ENCODE data around the gene MRGPRE. TPM values are rescaled to one million over a fixed set of nuclear protein-coding genes. Genes with fewer than 3 reads are reported as not detected.
"Not testable (repeated sequence)": the region's sequence is repeated elsewhere in the genome, so short reads cannot be mapped to it uniquely, and the experiment has no call there.

Gene MRGPRE
- 0.36 TPM for total RNA-seq
- long read RNA-seq: 0 reads

- DNase-seq: peak; percentile 62
- Histone ChIP-seq H3K27ac (replicated peaks) (no peak within 1 kb of the TSS), H3K27me3 (ENCODE audit: low read depth) (peaks cover 55% of the 10 kb centered on the region), H3K36me3 (no peaks in the 10 kb centered on the region), H3K9me3 (replicated peaks) (no peaks in the 10 kb centered on the region), H3K4me1 (peaks cover 10% of the 10 kb centered on the region), H3K4me3 (peak within 1 kb of the TSS; percentile 52)
- intact Hi-C loops (cut with micrococcal nuclease): no loop called here
- TF ChIP-seq CTCF (IDR thresholded peaks at IDR 0.05; ENCODE audit: borderline replicate concordance): no peak
Measured at GRCh38 chr11:3231851-3232744, at the start of gene MRGPRE. Gene MRGPRE, minus strand, starts transcription at chr11:3232417. Its CDS starts 3,618 bp downstream, at chr11:3228799.

DNA sequence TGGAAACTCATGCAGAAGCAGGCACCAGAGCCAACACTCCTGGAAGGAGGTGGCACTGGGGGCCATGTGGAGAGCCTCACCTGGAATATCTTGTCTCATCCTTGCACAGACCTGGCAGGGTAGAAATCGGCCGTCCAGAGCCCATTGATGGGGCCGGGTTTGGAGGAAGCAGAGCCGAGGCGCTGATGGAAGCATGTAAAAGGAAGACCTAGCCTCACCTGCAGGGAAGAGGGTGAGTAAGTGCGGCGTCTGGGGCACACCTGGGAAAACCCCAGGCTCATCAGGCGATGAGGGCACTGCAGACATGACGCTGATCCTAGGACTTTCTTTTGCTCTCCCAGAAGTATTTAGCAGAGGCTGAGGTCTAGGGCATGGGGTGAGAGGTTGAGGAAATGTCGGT is 48.9 kb upstream of the MRGPRE start:
- H3K36me3 ChIP-seq; H3K4me3 ChIP-seq; DNase-seq; H3K27me3 ChIP-seq (ENCODE audit: low read depth); intact Hi-C loops (cut with micrococcal nuclease); H3K4me1 ChIP-seq; H3K27ac ChIP-seq (replicated peaks); H3K9me3 ChIP-seq (replicated peaks): not testable (repeated sequence)

DNA sequence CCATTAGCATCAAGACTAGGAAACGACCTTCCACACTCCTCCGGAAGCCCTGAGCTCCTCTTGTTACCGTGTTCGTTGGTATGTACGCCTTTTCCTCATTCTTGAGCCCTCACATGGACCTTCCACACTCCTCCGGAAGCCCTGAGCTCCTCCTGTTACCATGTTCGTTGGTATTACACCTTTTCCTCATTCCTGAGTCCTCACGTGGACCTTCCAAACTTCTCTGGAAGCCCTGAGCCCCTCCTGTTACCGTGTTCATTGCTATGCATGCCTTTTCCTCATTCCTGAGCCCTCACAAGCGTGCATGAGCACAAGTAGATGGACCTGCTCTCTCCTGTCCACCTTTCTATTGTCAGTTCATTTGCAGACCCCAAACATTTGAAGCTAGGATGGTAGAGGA is 48.4 kb upstream of the MRGPRE start:
- H3K4me1 ChIP-seq; H3K36me3 ChIP-seq; intact Hi-C loops (cut with micrococcal nuclease); H3K27ac ChIP-seq (replicated peaks); H3K9me3 ChIP-seq (replicated peaks); H3K4me3 ChIP-seq; H3K27me3 ChIP-seq (ENCODE audit: low read depth); DNase-seq: not testable (repeated sequence)

GRCh38 chr11:3278922-3279321 is 46.7 kb upstream of the MRGPRE start:
- H3K4me3 ChIP-seq; H3K27ac ChIP-seq (replicated peaks); H3K36me3 ChIP-seq; intact Hi-C loops (cut with micrococcal nuclease); H3K4me1 ChIP-seq; H3K27me3 ChIP-seq (ENCODE audit: low read depth); H3K9me3 ChIP-seq (replicated peaks); DNase-seq: not testable (repeated sequence)

GRCh38 chr11:3273629-3274028 is 41.4 kb upstream of the MRGPRE start:
- H3K9me3 ChIP-seq (replicated peaks); H3K27ac ChIP-seq (replicated peaks); intact Hi-C loops (cut with micrococcal nuclease); H3K4me1 ChIP-seq; H3K27me3 ChIP-seq (ENCODE audit: low read depth); H3K4me3 ChIP-seq; H3K36me3 ChIP-seq; DNase-seq: not testable (repeated sequence)

DNA sequence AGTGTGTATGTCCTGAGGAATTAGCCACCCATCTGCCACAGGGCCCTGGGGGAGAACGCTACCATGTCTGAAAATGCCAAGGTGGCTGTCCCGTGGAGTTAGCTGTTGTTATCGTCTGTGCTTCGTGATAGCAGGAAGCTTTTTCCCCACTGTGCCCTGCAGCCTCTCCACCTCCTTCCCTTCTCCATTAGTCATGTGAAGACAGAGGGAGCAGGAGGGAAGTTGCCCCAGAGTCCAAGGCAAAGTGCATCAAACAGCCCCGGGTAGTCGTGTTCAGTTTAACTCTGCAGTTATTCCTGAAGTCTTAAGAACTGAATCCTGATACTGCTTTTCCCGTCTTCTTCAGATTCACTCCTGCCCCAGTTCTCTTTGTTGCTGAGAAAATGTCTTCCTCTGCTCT is 30.3 kb upstream of the MRGPRE start:
- H3K27me3 ChIP-seq (ENCODE audit: low read depth); H3K4me3 ChIP-seq; H3K4me1 ChIP-seq; DNase-seq; H3K36me3 ChIP-seq; H3K9me3 ChIP-seq (replicated peaks); intact Hi-C loops (cut with micrococcal nuclease); H3K27ac ChIP-seq (replicated peaks): not testable (repeated sequence)

- intact Hi-C loops (cut with micrococcal nuclease): not testable (repeated sequence)
Measured at GRCh38 chr11:3261831-3262230, 29.6 kb upstream of the MRGPRE start.

GRCh38 chr11:3257509-3257908 is 25.3 kb upstream of the MRGPRE start:
- H3K4me3 ChIP-seq; DNase-seq; H3K9me3 ChIP-seq (replicated peaks); H3K36me3 ChIP-seq; intact Hi-C loops (cut with micrococcal nuclease); H3K4me1 ChIP-seq; H3K27me3 ChIP-seq (ENCODE audit: low read depth); H3K27ac ChIP-seq (replicated peaks): not testable (repeated sequence)

More at GRCh38 chr11:3261831-3262230, 29.6 kb upstream of the MRGPRE start:
- not testable (repeated sequence) for H3K27me3 ChIP-seq (ENCODE audit: low read depth); H3K4me3 ChIP-seq; H3K4me1 ChIP-seq; DNase-seq; H3K9me3 ChIP-seq (replicated peaks); H3K36me3 ChIP-seq; H3K27ac ChIP-seq (replicated peaks)

DNA sequence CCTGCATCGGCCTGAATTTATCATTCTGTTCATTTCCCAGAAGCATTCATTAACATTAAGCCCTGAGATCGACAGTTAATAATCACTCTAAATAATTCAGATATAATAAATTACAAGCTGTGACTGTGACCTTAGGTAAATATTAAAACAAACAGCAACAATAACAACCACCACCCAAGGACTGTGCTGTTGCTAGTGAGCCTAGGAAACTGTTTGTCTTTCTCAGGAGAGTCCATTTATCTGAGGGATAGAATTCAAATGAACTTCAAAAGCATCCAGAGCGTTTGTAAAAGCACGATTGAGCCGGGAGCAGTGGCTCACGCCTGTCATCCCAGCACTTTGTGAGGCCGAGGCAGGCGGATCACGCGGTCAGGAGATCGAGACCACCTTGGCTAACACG is 23.0 kb upstream of the MRGPRE start:
- intact Hi-C loops (cut with micrococcal nuclease); H3K9me3 ChIP-seq (replicated peaks); H3K4me1 ChIP-seq: not testable (repeated sequence)

DNA sequence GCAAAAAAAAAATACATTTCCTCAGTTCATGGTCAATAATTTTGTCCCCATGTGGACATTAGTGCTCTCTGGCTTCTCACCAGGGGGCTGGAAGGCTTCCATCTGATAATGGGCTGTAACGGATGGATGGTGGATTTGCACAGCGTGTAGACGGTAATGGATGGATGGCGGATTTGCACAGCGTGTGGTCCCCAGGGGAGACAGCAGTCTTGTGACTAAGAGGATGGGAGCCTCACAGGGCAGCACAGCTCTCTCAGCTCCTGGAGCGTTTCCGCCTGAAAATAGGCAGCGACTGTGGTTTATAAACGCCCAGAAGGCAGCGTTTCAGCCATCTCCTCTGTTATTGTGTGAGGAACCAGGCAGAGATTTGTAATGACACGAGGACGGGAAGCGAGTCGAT is 22.6 kb upstream of the MRGPRE start:
- H3K27me3 ChIP-seq (ENCODE audit: low read depth); DNase-seq; H3K9me3 ChIP-seq (replicated peaks); H3K4me3 ChIP-seq; H3K27ac ChIP-seq (replicated peaks); intact Hi-C loops (cut with micrococcal nuclease); H3K36me3 ChIP-seq; H3K4me1 ChIP-seq: not testable (repeated sequence)

More for the DNA sequence above, 23.0 kb upstream of the MRGPRE start:
- not testable (repeated sequence) for H3K36me3 ChIP-seq; H3K4me3 ChIP-seq; H3K27me3 ChIP-seq (ENCODE audit: low read depth); DNase-seq; H3K27ac ChIP-seq (replicated peaks)
